Ishikawa (cell line): ENCODE measurements around the gene GPR62.

Experiments used
- CEBPB ChIP-seq: IDR thresholded peaks from 2 replicates; pipeline ENCODE4 v1.6.1; 2012
- EP300 ChIP-seq: IDR thresholded peaks from 2 replicates; pipeline ENCODE4 v1.6.1; 2012; ENCODE audit warnings: borderline replicate concordance
- RAD21 ChIP-seq: IDR thresholded peaks from 2 replicates; pipeline ENCODE4 v1.6.1; 2012; ENCODE audit warnings: low read depth
- YY1 ChIP-seq: IDR thresholded peaks from 2 replicates; pipeline ENCODE4 v1.6.1; 2012; ENCODE audit warnings: low read depth
- TF ChIP-seq, protein P1 (sequence below): IDR thresholded peaks from 2 replicates; pipeline ENCODE4 v1.6.1; 2012

DNA sequence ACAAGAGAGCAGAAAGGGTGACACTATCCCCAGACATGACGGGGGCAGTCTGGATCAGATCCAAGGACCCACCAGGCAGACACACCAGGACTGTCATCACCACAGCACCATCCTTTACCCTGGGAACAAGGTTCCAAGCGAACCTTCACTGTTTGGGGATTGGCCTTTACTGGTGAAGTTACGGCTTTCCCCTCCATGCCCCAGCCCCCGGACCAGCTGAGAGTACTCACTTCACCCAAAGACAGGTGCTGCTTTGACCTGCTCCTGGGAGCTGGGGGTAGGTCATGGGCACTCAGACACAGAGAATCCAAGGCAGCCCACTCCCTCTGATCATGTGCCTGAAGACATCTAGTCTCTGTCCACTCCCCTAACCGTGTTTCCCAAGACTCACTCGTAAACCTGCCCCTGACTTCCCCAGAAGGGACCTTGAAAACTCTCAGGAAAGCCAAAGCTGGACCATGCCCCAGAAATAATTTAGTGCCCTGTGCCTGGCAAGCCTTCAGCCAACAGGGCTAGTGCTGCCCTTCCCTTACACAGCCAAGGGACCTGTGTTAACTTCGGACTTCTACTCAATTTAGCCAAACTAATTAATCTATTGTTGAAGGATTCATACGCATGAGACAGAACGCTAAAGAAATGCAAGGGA, 16.3 kb upstream of the GPR62 start:
- TF ChIP-seq EP300 (no peak), RAD21 (no peak), CEBPB (no peak), YY1 (no peak)
- TF ChIP-seq, protein P1, sequence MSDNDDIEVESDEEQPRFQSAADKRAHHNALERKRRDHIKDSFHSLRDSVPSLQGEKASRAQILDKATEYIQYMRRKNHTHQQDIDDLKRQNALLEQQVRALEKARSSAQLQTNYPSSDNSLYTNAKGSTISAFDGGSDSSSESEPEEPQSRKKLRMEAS: no peak
